CD4-positive, alpha-beta T cell treated with Interleukin-12 subunit alpha and Interleukin-12 subunit beta, for 1 hour (primary cell): ENCODE measurements around the gene EDDM3A.

Experiments
- DNase-seq: peaks from one replicate; pipeline ENCODE4 v3.0.0-alpha.2; 2020

Gene EDDM3A

GRCh38 chr14:20790464-20791116, 44.9 kb downstream of the EDDM3A start:
- no peak for DNase-seq

- DNase-seq: no peak
Measured at GRCh38 chr14:20791187-20791586, 45.5 kb downstream of the EDDM3A start.

DNA sequence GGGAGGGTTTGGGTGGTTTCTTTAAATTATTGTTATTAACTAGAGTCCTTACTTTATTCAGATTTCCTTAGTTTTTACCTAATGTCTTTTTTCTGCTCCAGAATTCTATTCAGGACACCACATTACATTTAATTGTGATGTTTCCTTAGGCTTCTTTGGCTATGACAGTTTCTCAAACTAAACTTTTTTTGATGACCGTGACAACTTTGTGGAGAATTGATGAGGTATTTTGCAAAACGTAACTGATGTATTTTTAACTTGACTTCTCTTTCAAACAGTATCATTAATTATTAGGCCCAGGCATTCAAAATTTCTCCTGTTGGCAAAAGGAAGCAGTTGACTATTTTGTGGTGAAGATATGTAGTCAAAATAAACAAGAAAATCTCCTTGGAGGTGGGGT, 45.9 kb downstream of the EDDM3A start:
- no peak for DNase-seq

GRCh38 chr14:20792556-20792955, 46.9 kb downstream of the EDDM3A start:
- no peak for DNase-seq

DNA sequence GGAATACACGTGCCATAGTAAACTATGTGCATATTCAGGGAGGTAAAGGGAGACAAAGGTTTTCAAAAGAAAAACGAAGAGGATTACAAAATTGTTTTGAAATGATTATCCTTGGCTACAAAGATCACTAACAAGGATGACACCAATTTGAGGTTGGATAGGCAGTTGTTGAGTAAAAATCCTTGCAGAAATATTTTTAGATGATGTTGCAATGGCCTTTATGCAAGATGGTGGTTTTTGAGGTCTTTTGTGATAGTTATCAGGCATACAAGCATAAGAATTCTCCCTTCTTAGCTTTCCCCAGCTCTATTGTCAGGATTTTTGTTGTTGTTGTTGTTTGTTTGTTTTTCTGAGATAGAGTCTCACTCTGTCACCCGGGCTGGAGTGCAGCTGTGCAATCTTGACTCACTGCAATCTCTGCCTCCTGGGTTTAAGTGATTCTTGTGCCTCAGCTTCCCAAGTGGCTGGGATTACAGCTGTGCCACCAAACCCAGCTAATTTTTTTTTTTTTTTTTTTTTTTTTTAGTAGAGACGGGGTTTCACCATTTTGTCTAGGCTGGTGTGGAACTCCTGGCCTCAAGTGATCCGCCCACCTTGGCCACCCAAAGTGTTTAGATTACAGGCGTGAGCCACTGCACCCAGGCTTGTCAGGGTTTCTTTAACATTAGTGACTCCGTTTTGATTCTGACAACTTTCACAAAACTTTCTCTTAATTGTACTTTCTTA, 49.1 kb downstream of the EDDM3A start:
- DNase-seq: no peak

- no peak for DNase-seq
Measured at GRCh38 chr14:20797164-20797563, 51.5 kb downstream of the EDDM3A start.
